ENCODE results near the gene GRIP1. TPM values are rescaled to one million over a fixed set of nuclear protein-coding genes. Genes with fewer than 3 reads are reported as not detected.

The GRIP1 gene
- total RNA-seq, 1 donor from 2014 or later: 0.47 TPM

DNA sequence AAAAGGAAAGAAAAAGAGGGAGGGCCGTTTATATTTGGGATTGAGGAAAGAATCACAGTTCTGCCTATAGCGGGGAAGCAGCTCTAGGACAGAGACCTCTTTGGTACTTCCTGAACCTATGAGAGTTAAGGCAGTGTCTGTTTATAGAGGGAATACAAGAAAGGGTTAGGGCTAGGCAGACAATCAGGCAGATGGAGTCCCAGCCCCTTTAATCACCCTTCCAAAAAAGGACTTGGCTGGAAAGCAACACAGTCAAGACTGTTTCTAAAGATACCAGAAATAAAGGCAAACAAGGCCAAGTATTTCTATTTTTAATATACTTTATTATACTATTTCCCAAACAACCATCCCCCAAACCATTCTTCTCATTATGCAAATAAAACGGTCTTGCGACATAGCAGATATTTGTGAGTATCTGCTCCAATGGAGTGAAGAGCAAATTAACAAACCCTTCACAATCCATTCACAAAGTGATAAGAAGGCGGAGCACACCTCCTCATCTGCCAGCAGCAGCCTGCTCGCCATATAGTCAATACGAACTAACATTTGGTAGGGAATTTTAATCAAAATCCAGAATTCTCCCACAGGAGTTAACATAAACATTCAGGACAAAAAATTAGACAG, 697 bp upstream of the GRIP1 start:
- Histone ChIP-seq H3K27me3 (ENCODE audit: low read depth) (peaks cover 22% of the 10 kb centered on the region), H3K4me3 (peak overlapping the region; percentile 35), H3K27ac (replicated peaks) (no peak overlapping the region), H3K4me1 (no peaks in the 10 kb centered on the region), H3K36me3 (no peaks in the 10 kb centered on the region), H3K9me3 (replicated peaks) (no peaks in the 10 kb centered on the region)
- TF ChIP-seq, protein P1, sequence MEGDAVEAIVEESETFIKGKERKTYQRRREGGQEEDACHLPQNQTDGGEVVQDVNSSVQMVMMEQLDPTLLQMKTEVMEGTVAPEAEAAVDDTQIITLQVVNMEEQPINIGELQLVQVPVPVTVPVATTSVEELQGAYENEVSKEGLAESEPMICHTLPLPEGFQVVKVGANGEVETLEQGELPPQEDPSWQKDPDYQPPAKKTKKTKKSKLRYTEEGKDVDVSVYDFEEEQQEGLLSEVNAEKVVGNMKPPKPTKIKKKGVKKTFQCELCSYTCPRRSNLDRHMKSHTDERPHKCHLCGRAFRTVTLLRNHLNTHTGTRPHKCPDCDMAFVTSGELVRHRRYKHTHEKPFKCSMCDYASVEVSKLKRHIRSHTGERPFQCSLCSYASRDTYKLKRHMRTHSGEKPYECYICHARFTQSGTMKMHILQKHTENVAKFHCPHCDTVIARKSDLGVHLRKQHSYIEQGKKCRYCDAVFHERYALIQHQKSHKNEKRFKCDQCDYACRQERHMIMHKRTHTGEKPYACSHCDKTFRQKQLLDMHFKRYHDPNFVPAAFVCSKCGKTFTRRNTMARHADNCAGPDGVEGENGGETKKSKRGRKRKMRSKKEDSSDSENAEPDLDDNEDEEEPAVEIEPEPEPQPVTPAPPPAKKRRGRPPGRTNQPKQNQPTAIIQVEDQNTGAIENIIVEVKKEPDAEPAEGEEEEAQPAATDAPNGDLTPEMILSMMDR (IDR thresholded peaks at IDR 0.05; ENCODE audit: borderline replicate concordance): no peak
- DNase-seq: no peak
- intact Hi-C loops (cut with micrococcal nuclease): no loop called here

GRCh38 chr12:66676241-66676640, 2.6 kb downstream of the GRIP1 start:
- no peak overlapping the region for H3K4me3 ChIP-seq
- no peak for DNase-seq
- H3K27me3 ChIP-seq (ENCODE audit: low read depth): peaks cover 8% of the 10 kb centered on the region
- H3K9me3 ChIP-seq (replicated peaks): no peaks in the 10 kb centered on the region
- TF ChIP-seq, protein P1 (IDR thresholded peaks at IDR 0.05; ENCODE audit: borderline replicate concordance): no peak
- no peaks in the 10 kb centered on the region for H3K36me3 ChIP-seq
- no peak overlapping the region for H3K27ac ChIP-seq (replicated peaks)
- no peaks in the 10 kb centered on the region for H3K4me1 ChIP-seq
- intact Hi-C loops (cut with micrococcal nuclease): no loop called here

GRCh38 chr12:66674495-66675122, 4.3 kb downstream of the GRIP1 start:
- Histone ChIP-seq H3K27me3 (ENCODE audit: low read depth) (no peaks in the 10 kb centered on the region), H3K9me3 (replicated peaks) (no peaks in the 10 kb centered on the region), H3K27ac (replicated peaks) (no peak overlapping the region), H3K4me1 (no peaks in the 10 kb centered on the region), H3K4me3 (no peak overlapping the region), H3K36me3 (no peaks in the 10 kb centered on the region)
- TF ChIP-seq, protein P1 (IDR thresholded peaks at IDR 0.05; ENCODE audit: borderline replicate concordance): no peak
- DNase-seq: no peak
- intact Hi-C loops (cut with micrococcal nuclease): no loop called here

- Histone ChIP-seq H3K9me3 (replicated peaks) (no peaks in the 10 kb centered on the region), H3K4me3 (no peak overlapping the region), H3K36me3 (no peaks in the 10 kb centered on the region), H3K27ac (replicated peaks) (no peak overlapping the region), H3K27me3 (ENCODE audit: low read depth) (no peaks in the 10 kb centered on the region), H3K4me1 (peaks cover 4% of the 10 kb centered on the region)
- intact Hi-C loops (cut with micrococcal nuclease): no loop called here
- TF ChIP-seq, protein P1 (IDR thresholded peaks at IDR 0.05; ENCODE audit: borderline replicate concordance): no peak
- DNase-seq: no peak
These were observed 9.3 kb downstream of the GRIP1 start for GRCh38 chr12:66669541-66669940.

- TF ChIP-seq, protein P1 (IDR thresholded peaks at IDR 0.05; ENCODE audit: borderline replicate concordance): no peak
- Histone ChIP-seq H3K27me3 (ENCODE audit: low read depth) (no peaks in the 10 kb centered on the region), H3K4me3 (no peak overlapping the region), H3K36me3 (no peaks in the 10 kb centered on the region), H3K4me1 (peaks cover 4% of the 10 kb centered on the region), H3K27ac (replicated peaks) (no peak overlapping the region), H3K9me3 (replicated peaks) (no peaks in the 10 kb centered on the region)
- intact Hi-C loops (cut with micrococcal nuclease): no loop called here
- no peak for DNase-seq
These were observed 10.6 kb downstream of the GRIP1 start for GRCh38 chr12:66668311-66668710.
